GM12864 (cell line): Measurements from ENCODE around the gene CD14.
"Not testable (repeated sequence)": the region's sequence is repeated elsewhere in the genome, so short reads cannot be mapped to it uniquely, and the experiment has no call there.

Experiments
- DNase-seq: peaks from one replicate; pipeline ENCODE4 v3.0.0-alpha.2; 2011; ENCODE audit warnings: low read depth
- H3K4me3 ChIP-seq: 2 replicates; pipeline ENCODE4 v1.5.1; 2011; ENCODE audit warnings: mild to moderate bottlenecking, low read depth, low read length, control low read depth
- TF ChIP-seq, protein P1 (sequence below): IDR thresholded peaks from 2 replicates; pipeline ENCODE4 v1.5.1; 2011; ENCODE audit warnings: low read depth, mild to moderate bottlenecking, moderate library complexity, low read length, control low read depth, inconsistent platforms; ENCODE audit errors: missing control alignments

Gene CD14

DNA sequence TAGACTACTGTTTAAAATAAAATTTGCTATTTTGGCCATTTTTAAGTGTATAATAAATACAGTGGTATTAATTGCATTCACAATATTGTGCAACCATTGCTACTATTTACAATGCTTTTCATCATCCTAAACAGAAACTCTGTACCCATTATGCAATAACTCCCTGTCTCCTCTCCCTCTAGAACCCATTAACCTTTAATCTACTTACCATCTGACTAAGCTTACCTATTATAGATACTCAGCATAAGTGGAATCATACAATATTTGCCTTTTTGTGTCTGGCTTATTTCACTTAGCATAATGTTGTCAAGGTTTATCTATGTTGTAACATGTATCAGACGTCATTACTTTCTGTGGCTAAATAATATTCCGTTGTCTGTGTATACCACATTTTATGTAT is 25.9 kb downstream of the CD14 start:
- TF ChIP-seq, protein P1, sequence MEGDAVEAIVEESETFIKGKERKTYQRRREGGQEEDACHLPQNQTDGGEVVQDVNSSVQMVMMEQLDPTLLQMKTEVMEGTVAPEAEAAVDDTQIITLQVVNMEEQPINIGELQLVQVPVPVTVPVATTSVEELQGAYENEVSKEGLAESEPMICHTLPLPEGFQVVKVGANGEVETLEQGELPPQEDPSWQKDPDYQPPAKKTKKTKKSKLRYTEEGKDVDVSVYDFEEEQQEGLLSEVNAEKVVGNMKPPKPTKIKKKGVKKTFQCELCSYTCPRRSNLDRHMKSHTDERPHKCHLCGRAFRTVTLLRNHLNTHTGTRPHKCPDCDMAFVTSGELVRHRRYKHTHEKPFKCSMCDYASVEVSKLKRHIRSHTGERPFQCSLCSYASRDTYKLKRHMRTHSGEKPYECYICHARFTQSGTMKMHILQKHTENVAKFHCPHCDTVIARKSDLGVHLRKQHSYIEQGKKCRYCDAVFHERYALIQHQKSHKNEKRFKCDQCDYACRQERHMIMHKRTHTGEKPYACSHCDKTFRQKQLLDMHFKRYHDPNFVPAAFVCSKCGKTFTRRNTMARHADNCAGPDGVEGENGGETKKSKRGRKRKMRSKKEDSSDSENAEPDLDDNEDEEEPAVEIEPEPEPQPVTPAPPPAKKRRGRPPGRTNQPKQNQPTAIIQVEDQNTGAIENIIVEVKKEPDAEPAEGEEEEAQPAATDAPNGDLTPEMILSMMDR, result no peak
- no peak for DNase-seq
- no peak overlapping the region for H3K4me3 ChIP-seq

DNA sequence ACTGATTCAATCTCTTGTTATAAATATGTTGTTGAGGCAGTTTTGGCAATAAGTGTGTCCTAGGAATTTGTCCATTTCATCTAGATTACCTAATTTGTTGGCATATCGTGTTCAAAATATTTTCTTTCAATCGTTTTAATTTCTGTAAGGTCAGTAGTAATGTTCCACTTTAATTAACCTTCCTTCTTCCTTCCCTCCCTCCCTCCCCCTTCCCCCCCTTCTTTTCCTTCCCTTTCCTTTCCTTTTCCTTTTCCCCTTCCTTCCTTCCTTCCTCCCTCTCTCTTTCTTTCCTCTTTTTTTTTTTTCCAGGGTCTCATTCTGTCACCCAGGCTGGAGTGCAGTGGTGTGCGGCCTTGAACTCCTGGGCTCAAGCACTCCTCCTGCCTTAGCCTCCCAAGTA is 27.1 kb downstream of the CD14 start:
- H3K4me3 ChIP-seq, result no peak overlapping the region
- TF ChIP-seq, protein P1, result no peak
- no peak for DNase-seq

DNA sequence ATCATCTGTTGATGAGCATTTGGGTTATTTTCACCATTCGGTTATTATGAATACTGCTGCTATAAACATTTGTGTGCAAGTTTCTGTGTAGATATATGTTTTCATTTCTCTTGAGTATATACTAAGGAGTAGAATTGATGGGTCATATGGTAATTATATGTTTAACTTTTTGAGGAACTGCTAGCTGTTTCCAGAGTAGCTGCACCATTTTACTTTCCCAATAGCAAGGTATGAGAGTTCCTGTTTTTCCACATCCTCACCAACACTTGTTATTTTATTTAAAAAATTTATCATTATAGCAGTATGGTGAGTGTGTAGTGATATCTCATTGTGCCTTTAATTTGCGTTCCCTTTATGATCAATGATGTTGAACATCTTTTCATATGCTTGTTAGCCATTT is 29.2 kb downstream of the CD14 start:
- TF ChIP-seq, protein P1, result no peak
- H3K4me3 ChIP-seq, result no peak overlapping the region
- no peak for DNase-seq

DNA sequence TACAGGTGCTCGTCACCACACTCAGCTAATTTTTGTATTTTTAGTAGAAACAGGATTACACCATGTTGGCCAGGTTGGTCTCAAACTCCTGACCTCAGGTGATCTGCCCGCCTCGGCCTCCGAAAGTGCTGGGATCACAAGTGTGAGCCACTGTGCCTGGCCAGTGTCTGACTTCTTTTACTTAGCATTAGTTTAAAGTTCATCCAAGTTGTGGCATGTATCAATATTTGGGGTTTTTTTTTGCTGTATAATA is 29.6 kb downstream of the CD14 start:
- not testable (repeated sequence) for DNase-seq, H3K4me3 ChIP-seq

DNA sequence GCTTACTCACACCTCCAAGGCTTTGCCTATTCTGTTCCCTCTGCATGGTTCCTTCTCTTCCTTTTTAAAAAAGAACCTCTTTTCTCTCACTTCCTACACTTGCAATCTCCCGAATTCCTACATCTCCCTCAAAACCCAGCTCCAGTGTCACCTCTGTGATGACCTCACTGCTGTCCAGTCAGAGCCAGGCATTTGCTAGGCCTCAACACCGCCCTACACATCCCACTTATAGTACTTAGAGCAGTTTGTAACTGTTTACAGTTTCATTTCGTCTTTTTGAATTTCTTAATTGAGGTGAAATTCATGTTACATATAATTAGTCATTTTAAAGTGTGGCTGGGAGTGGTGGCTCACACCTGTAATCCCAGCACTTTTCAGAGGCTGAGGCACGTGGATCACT is 30.8 kb downstream of the CD14 start:
- H3K4me3 ChIP-seq, result no peak overlapping the region
- DNase-seq, result no peak
- TF ChIP-seq, protein P1, result no peak

DNA sequence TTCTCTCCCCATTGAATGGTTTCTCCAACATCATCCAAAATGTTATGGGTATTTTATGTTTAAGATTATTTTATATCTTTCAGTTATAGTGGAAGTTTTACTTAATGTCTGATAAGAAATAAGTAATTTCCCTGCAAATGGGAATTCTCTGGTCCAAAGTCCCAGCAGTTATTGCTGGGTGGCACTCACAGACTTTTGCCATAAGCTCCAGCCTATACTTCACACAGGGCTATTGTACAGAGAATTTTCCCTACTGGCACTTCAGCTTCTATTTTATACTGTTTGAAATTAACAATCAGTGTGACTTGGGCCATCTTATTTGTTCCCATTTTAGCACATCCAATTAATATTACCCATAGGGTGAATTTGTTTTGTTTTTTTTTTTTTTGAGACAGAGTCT is 32.9 kb downstream of the CD14 start:
- no peak for DNase-seq
- TF ChIP-seq, protein P1, result no peak
- no peak overlapping the region for H3K4me3 ChIP-seq

DNA sequence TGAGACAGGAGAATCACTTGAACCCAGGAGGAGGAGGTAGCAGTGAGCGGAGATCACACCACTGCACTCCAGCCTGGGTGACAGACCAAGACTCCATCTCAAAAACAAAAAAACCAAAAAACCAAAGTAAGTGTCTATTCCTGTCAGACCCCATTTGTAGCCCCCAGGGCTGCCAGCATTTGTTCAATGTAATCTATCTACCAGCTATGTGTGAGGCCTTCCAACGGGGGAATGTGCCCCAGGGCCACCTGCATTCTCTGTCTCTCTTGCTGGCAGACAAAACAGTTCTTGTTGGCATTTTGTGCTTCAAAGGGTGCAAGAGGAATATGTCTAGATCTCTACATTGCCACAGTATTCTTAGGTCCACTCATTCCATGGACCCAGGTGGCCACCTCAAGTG is 34.1 kb downstream of the CD14 start:
- H3K4me3 ChIP-seq, result no peak overlapping the region
- no peak for DNase-seq
- TF ChIP-seq, protein P1, result no peak

DNA sequence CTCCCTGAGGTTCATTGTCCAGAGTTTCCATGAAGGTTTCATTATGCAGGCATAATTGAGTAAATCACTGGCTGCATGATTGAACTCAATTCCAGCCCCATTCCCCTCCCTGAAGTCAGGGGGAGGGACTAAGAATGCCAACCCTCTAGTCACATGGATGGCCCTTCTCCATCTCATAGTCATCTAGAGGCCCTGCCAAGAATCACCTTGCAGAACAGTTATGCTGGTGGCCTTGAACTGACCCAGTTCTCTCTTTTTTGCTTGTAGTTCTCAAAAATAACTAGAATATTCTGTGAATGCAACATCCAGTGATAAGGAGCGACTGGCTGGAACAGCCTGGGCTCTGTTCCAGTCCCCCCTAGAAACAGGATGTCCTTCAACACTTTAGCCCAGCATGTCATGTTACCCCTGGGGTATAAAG is 36.6 kb downstream of the CD14 start:
- no peak overlapping the region for H3K4me3 ChIP-seq
- DNase-seq, result no peak
- TF ChIP-seq, protein P1, result no peak
